Myometrial cell (primary cell): Measurements from ENCODE around the gene JADE2. TPM values are rescaled to one million over a fixed set of nuclear protein-coding genes. Genes with fewer than 3 reads are reported as not detected.

Experiments
- total RNA-seq: library from RNA; depleted of rRNA; stranded (reverse); fragments of >200 nt; gene quantifications from 2 replicates; pipeline ENCODE4 v1.2.3, GENCODE V29; 2015

The JADE2 gene
- 25.4 and 28.5 TPM in 2 replicates for total RNA-seq

DNA sequence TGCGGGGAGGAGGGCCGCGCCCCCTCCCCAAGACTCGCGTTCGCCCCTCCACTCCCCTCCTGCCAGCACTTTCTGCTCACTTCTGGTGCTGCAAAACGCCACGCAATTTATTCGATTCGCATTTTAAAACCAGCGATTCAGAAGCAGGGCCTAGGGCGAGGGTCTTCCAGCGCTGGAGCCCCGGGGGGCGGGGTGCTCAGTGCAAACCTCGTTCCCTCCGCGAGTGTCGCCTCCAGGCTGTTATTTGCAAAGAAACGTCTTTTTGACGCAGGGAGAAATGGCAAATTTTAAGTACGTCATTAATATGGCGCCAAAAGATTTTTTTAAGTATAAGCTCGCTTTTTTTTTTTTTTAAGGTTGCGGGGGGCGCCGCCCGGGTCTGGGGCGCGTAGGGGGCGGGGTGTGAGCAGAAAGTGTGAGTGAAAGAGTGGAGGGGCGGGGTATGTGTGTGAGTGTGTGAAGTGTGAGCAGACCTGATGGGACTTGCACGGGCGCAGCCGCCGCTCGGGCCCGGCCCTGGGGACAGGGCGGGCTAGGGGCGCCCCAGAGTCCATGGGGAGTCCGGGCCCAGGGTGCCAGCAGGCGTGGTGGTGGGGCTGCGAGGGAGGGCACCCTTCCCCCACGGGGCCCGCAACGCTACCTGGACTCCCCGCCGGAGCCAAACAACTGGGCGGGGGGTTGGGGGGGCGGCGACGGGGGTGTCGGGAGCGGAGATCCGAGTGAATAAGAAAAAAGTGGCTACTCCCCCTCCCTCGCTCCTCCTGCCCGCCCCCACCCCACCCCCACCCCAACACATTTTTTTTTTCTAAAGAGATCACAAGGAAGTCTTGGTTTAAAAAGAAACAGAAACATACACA, at the start of gene JADE2:
Gene JADE2, plus strand, starts transcription at position 845 of the 857 bp plus-strand sequence. CDS start 10,188 bp downstream, outside the sequence.

Other genes with a start within 250 kb of the JADE2 start
- gene CDKL3, start 158.5 kb upstream of the JADE2 start, total RNA-seq = 3.7 TPM in 1 of 2 replicates, not detected in the other
- 11.2 and 16.3 TPM in 2 replicates for gene UBE2B, start 154.1 kb upstream of the JADE2 start, total RNA-seq
- 32.3 and 40.1 TPM in 2 replicates for gene CDKN2AIPNL, start 113.8 kb upstream of the JADE2 start, total RNA-seq
- gene SAR1B, start 107.2 kb downstream of the JADE2 start, total RNA-seq = 41.5 and 64.7 TPM in 2 replicates
- gene SEC24A, start 123.1 kb downstream of the JADE2 start, total RNA-seq = 16.7 and 23.9 TPM in 2 replicates
- 29.2 and 39.8 TPM in 2 replicates for gene CAMLG, start 212.9 kb downstream of the JADE2 start, total RNA-seq
- 14.1 and 20.0 TPM in 2 replicates for gene DDX46, start 233.1 kb downstream of the JADE2 start, total RNA-seq